Fibroblast of lung (primary cell): Measurements from ENCODE around the gene IAPP. TPM values are rescaled to one million over a fixed set of nuclear protein-coding genes. Genes with fewer than 3 reads are reported as not detected.

ENCODE experiments used
- DNase-seq, 2 donors: peaks; one replicate each; pipeline versions ENCODE4 v3.0.0 to v3.0.0-alpha.2; 2010; ENCODE audit warnings: low read depth in 2 of 2
- H2AFZ ChIP-seq: 2 replicates; pipeline ENCODE4 v1.5.1; 2012; ENCODE audit warnings: low read length, control low read depth, inconsistent platforms
- H3K27ac ChIP-seq: 2 replicates; pipeline ENCODE4 v1.5.1; 2011; ENCODE audit warnings: low read length, control low read depth; ENCODE audit not compliant: insufficient read depth
- H3K27me3 ChIP-seq: 2 replicates; pipeline ENCODE4 v1.5.1; 2011; ENCODE audit warnings: mild to moderate bottlenecking, low read length; ENCODE audit not compliant: control insufficient read depth, insufficient read depth
- H3K36me3 ChIP-seq: 2 replicates; pipeline ENCODE4 v1.5.1; 2011; ENCODE audit warnings: low read length; ENCODE audit not compliant: control insufficient read depth, insufficient read depth
- H3K4me1 ChIP-seq: 2 replicates; pipeline ENCODE4 v1.5.1; 2011; ENCODE audit warnings: low read length; ENCODE audit not compliant: control insufficient read depth, insufficient read depth; ENCODE audit errors: extremely low read depth
- H3K4me2 ChIP-seq: 2 replicates; pipeline ENCODE4 v1.5.1; 2011; ENCODE audit warnings: low read length, control low read depth; ENCODE audit not compliant: insufficient read depth; ENCODE audit errors: extremely low read depth
- H3K4me3 ChIP-seq, 4 experiments: fragments of 200-600 bp in 1 of 4; sonication (generic) in 1 of 4; replicated peaks in 1 of 4; 2 replicates each; pipeline ENCODE4 v1.5.1; 2011 to 2016; ENCODE audit warnings: low read length in 4 of 4, low read depth in 3 of 4, mild to moderate bottlenecking in 3 of 4, control low read depth in 2 of 4, inconsistent platforms in 1 of 4, mixed read lengths in 1 of 4; ENCODE audit not compliant: insufficient read depth in 1 of 4; ENCODE audit errors: control extremely low read depth in 1 of 4
- H3K79me2 ChIP-seq: 2 replicates; pipeline ENCODE4 v1.5.1; 2012; ENCODE audit warnings: mild to moderate bottlenecking, low read length, inconsistent platforms; ENCODE audit not compliant: control insufficient read depth, insufficient read depth
- H3K9ac ChIP-seq: 2 replicates; pipeline ENCODE4 v1.5.1; 2011; ENCODE audit warnings: mild to moderate bottlenecking, low read length, control low read depth; ENCODE audit not compliant: insufficient read depth
- H3K9me3 ChIP-seq: 2 replicates; pipeline ENCODE4 v1.5.1; 2012; ENCODE audit warnings: low read depth, low read length; ENCODE audit not compliant: control insufficient read depth, insufficient read depth
- H4K20me1 ChIP-seq: 2 replicates; pipeline ENCODE4 v1.5.1; 2011; ENCODE audit warnings: low read length; ENCODE audit not compliant: control insufficient read depth, insufficient read depth; ENCODE audit errors: extremely low read depth
- EZH2 ChIP-seq: IDR thresholded peaks from 2 replicates; pipeline ENCODE4 v1.5.1; 2012; ENCODE audit warnings: low read length, control low read depth, mild to moderate bottlenecking; ENCODE audit errors: missing control alignments
- polyA minus RNA-seq: library from RNA; depleted of rRNA, polyadenylated mRNA; stranded (reverse); fragments of >200 nt; gene quantifications from 2 replicates; pipeline ENCODE4 v1.2.3, GENCODE V29; 2011; ENCODE audit warnings: low replicate concordance
- polyA plus RNA-seq, 2 donors: library from polyadenylated mRNA; depleted of rRNA in 1 of 2; stranded (reverse) in 1 of 2; unstranded in 1 of 2; fragments of >200 nt; gene quantifications; 2 replicates each; pipeline ENCODE4 v1.2.1, GENCODE V29; 2011 to 2012; ENCODE audit warnings: missing spikeins in 1 of 2
- total RNA-seq: library from RNA; depleted of rRNA; stranded (reverse); fragments of >200 nt; gene quantifications from 2 replicates; pipeline ENCODE4 v1.2.1, GENCODE V29; 2014
- TF ChIP-seq, protein P1 (sequence below), 2 donors: IDR thresholded peaks in 1 of 2; conservative IDR thresholded peaks in 1 of 2; 1 replicate in 1 of 2; 2 replicates in 1 of 2; pipeline ENCODE4 v1.5.1; 2011 to 2012; ENCODE audit warnings: low read length in 2 of 2, control low read depth in 1 of 2, inconsistent platforms in 1 of 2, low read depth in 1 of 2, mild to moderate bottlenecking in 1 of 2

IAPP gene
- total RNA-seq, result not detected in 2 replicates
- not detected in 2 replicates for polyA plus RNA-seq
- not detected in 2 replicates for polyA plus RNA-seq (2012)
- not detected in 2 replicates for polyA minus RNA-seq

DNA sequence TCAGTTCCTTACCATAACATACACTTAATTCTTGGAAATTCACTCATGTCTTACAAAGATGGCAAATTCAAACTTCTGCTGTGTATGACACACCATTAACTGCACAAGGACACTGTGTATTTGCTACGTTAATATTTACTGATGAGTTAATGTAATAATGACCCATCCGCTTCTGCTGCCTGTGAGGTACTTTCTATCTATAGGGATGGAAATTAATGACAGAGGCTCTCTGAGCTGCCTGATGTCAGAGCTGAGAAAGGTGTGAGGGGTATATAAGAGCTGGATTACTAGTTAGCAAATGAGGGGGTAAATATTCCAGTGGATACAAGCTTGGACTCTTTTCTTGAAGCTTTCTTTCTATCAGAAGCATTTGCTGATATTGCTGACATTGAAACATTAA is at the start of gene IAPP:
IAPP (plus strand) TSS at position 301 of the 400 bp plus-strand sequence. CDS start 450 bp downstream, outside the sequence.
- no peaks in the 10 kb centered on the region for H3K27me3 ChIP-seq
- TF ChIP-seq, protein P1, sequence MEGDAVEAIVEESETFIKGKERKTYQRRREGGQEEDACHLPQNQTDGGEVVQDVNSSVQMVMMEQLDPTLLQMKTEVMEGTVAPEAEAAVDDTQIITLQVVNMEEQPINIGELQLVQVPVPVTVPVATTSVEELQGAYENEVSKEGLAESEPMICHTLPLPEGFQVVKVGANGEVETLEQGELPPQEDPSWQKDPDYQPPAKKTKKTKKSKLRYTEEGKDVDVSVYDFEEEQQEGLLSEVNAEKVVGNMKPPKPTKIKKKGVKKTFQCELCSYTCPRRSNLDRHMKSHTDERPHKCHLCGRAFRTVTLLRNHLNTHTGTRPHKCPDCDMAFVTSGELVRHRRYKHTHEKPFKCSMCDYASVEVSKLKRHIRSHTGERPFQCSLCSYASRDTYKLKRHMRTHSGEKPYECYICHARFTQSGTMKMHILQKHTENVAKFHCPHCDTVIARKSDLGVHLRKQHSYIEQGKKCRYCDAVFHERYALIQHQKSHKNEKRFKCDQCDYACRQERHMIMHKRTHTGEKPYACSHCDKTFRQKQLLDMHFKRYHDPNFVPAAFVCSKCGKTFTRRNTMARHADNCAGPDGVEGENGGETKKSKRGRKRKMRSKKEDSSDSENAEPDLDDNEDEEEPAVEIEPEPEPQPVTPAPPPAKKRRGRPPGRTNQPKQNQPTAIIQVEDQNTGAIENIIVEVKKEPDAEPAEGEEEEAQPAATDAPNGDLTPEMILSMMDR (conservative IDR thresholded peaks at IDR 0.05 in 1 of 2, IDR thresholded peaks at IDR 0.05 in 1 of 2; ENCODE audit: low read depth in 1 of 2, low read length in 2 of 2), result no peak
- TF ChIP-seq EZH2, result no peak
- DNase-seq, result no peak
- no peak within 1 kb of the TSS for H3K27ac ChIP-seq
- H3K4me1 ChIP-seq, result no peaks in the 10 kb centered on the region
- H3K36me3 ChIP-seq, result no peaks in the 10 kb centered on the region
- H2AFZ ChIP-seq, result no peak within 1 kb of the TSS
- H3K9me3 ChIP-seq, result no peaks in the 10 kb centered on the region
- no peaks in the 10 kb centered on the region for H3K79me2 ChIP-seq
- no peak within 1 kb of the TSS for H3K4me2 ChIP-seq
- no peak within 1 kb of the TSS for H3K9ac ChIP-seq
- H4K20me1 ChIP-seq, result no peaks in the 10 kb centered on the region
- H3K4me3 ChIP-seq, result no peak within 1 kb of the TSS

DNA sequence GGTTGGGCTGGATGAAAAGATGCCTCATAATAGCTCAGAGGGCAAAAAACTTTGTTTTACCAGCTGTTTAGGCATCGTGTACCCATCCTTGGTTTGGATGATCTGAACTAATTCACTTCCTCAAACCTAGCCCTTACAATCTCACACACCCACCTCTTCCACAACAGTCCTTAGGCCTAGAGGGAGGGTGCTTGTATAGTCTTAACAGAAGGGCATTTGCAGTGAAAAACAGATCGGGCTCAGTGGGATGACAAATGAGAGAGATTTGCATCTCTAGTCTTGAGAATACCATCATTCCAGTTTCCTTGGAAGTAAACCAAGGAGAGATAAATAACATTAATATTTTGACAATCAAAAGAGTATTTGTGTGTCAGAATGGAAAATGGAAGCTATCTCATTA is 49.0 kb upstream of the IAPP start:
- no peak overlapping the region for H3K9ac ChIP-seq
- TF ChIP-seq, protein P1 (conservative IDR thresholded peaks at IDR 0.05 in 1 of 2, IDR thresholded peaks at IDR 0.05 in 1 of 2; ENCODE audit: low read depth in 1 of 2, low read length in 2 of 2), result no peak
- no peak for TF ChIP-seq EZH2
- H2AFZ ChIP-seq, result no peak overlapping the region
- H3K4me3 ChIP-seq, result no peak overlapping the region
- no peak overlapping the region for H3K27ac ChIP-seq
- no peaks in the 10 kb centered on the region for H3K4me1 ChIP-seq
- DNase-seq, result no peak
- H3K9me3 ChIP-seq, result no peaks in the 10 kb centered on the region
- no peaks in the 10 kb centered on the region for H3K36me3 ChIP-seq
- no peaks in the 10 kb centered on the region for H3K27me3 ChIP-seq
- no peak overlapping the region for H3K4me2 ChIP-seq
- no peaks in the 10 kb centered on the region for H4K20me1 ChIP-seq
- no peaks in the 10 kb centered on the region for H3K79me2 ChIP-seq

DNA sequence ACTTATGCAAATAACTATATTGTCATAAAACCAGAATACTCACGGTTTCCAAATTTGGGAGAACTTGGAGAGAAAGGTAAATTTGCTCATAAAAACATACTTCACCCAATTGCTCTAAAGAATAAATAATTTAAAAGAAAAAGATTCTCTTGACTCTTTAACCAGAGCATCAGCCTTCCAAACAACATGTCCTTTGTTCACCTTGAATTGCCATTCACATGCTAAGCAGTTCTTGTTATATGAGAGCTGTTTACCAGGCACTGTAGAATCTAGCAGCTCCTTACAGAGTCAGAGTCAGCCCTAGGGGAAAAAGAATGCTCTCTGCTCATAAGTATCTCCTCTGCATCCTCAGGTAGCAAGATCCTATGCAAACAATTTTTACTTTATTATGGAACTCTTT is 48.2 kb upstream of the IAPP start:
- no peak for TF ChIP-seq EZH2
- TF ChIP-seq, protein P1 (conservative IDR thresholded peaks at IDR 0.05 in 1 of 2, IDR thresholded peaks at IDR 0.05 in 1 of 2; ENCODE audit: low read depth in 1 of 2, low read length in 2 of 2), result no peak
- H3K9ac ChIP-seq, result no peak overlapping the region
- H4K20me1 ChIP-seq, result no peaks in the 10 kb centered on the region
- no peaks in the 10 kb centered on the region for H3K79me2 ChIP-seq
- H3K27me3 ChIP-seq, result no peaks in the 10 kb centered on the region
- no peaks in the 10 kb centered on the region for H3K4me1 ChIP-seq
- no peak overlapping the region for H2AFZ ChIP-seq
- no peaks in the 10 kb centered on the region for H3K9me3 ChIP-seq
- H3K36me3 ChIP-seq, result no peaks in the 10 kb centered on the region
- no peak overlapping the region for H3K27ac ChIP-seq
- H3K4me3 ChIP-seq, result no peak overlapping the region
- H3K4me2 ChIP-seq, result no peak overlapping the region
- DNase-seq, result no peak
